GM12872 (cell line): Measurements from ENCODE around the gene LAMC1.

Experiments
- CTCF ChIP-seq: IDR thresholded peaks from 3 replicates; pipeline ENCODE4 v1.5.1; 2011; ENCODE audit warnings: low read depth, mild to moderate bottlenecking, low read length, moderate library complexity; ENCODE audit not compliant: insufficient read depth

LAMC1 gene

GRCh38 chr1:183038333-183038866 lies 15.2 kb downstream of the LAMC1 start:
- TF ChIP-seq CTCF, result no peak

GRCh38 chr1:183038913-183039312 lies 15.7 kb downstream of the LAMC1 start:
- no peak for TF ChIP-seq CTCF

GRCh38 chr1:183039330-183039729 lies 16.1 kb downstream of the LAMC1 start:
- TF ChIP-seq CTCF, result no peak

- no peak for TF ChIP-seq CTCF
Measured at GRCh38 chr1:183039985-183040447, 16.8 kb downstream of the LAMC1 start.

GRCh38 chr1:183040547-183040971 lies 17.3 kb downstream of the LAMC1 start:
- no peak for TF ChIP-seq CTCF

GRCh38 chr1:183043254-183043653 lies 20.0 kb downstream of the LAMC1 start:
- no peak for TF ChIP-seq CTCF

GRCh38 chr1:183043872-183044854 lies 20.9 kb downstream of the LAMC1 start:
- no peak for TF ChIP-seq CTCF
